ENCODE data around the gene FPR3.
"Not testable (repeated sequence)": the region's sequence is repeated elsewhere in the genome, so short reads cannot be mapped to it uniquely, and the experiment has no call there.

The FPR3 gene, protein sequence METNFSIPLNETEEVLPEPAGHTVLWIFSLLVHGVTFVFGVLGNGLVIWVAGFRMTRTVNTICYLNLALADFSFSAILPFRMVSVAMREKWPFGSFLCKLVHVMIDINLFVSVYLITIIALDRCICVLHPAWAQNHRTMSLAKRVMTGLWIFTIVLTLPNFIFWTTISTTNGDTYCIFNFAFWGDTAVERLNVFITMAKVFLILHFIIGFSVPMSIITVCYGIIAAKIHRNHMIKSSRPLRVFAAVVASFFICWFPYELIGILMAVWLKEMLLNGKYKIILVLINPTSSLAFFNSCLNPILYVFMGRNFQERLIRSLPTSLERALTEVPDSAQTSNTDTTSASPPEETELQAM

DNA sequence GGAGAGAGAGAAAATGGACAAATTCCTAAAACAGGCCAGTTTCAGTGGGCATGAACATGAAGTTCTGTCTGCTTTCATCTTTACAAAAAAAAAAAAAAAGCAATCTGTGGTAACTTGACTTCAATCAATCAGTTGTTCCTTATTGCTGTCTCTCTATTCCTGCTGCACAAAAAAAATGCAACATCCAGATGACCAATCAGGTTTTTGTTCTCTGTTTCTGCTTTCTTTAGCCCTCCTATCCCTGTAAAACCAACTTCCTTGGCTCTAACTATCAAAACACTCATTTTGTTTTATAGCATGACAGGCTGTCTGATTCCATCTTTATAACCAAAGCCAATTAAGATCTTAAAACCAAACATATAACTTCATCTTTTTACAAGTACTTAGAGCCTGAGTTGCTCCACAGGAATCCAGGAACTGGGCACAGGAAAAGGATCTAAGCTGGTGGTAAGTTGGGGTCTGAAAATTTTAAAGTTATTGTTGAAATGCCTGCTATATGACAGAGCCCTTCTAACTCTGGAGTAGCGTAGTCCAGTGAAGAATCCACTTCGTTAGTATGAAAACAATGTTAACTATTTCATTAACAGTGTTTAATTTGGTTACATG lies at the start of gene FPR3:
Gene FPR3 (plus strand): TSS at position 273 of the 606 bp plus-strand sequence. CDS start 28,592 bp downstream, outside the sequence.
- peaks cover 22 to 25% of the 10 kb centered on the region in 2 donors for H3K9me3 Mint-ChIP-seq
- peaks cover 29% of the 10 kb centered on the region for H3K27me3 Mint-ChIP-seq
- DNase-seq (no peak), ATAC-seq (no peak)
- H3K4me1 Mint-ChIP-seq = no peaks in the 10 kb centered on the region
- H3K27ac Mint-ChIP-seq = peak within 1 kb of the TSS in 1 of 2 donors; percentile 0
- H3K4me3 Mint-ChIP-seq = no peak within 1 kb of the TSS

DNA sequence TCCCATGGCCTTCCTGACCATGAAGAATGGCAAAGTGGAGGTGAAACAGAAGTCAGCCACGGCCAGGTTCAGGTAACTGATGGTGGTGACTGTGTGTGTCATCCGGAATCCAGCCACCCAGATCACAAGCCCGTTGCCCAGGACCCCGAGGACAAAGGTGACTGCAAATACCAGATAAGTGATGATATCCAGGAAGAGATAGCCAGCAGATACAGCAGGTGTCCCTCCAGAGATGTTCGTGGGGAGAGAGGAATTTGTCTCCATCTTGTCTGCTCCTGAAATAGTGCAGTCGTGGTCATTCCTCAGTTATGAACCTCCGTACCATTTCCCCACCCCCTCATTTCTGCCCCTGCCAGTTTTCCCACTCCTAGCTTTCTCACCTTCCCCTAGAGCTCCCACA lies 48.2 kb upstream of the FPR3 start:
- Mint-ChIP-seq H3K9me3 (no peaks in the 10 kb centered on the region), H3K27me3 (peaks cover 14% of the 10 kb centered on the region), H3K4me3 (no peak overlapping the region), H3K4me1 (no peaks in the 10 kb centered on the region), H3K27ac (no peak overlapping the region)
- no peak for DNase-seq
- no peak for ATAC-seq

DNA sequence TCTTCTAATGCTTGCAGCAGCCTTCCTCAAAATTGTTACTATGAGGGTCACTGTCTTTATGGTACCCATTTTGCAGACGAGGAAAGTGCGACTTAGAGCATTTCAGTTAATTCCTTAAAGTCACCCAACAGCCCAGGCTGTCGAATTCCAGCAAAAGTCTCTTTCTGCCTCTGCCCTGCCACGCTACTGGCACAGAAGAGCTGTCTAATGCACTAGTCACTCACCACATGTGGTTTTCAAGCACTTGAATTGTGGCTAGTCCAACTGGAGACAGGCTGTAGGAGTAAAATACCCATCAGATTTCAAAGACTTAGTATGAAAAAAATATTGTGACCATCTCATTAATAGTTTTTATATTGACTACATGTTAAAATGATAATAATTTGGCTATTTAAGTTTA lies 45.0 kb upstream of the FPR3 start:
- H3K9me3 Mint-ChIP-seq = no peaks in the 10 kb centered on the region

DNA sequence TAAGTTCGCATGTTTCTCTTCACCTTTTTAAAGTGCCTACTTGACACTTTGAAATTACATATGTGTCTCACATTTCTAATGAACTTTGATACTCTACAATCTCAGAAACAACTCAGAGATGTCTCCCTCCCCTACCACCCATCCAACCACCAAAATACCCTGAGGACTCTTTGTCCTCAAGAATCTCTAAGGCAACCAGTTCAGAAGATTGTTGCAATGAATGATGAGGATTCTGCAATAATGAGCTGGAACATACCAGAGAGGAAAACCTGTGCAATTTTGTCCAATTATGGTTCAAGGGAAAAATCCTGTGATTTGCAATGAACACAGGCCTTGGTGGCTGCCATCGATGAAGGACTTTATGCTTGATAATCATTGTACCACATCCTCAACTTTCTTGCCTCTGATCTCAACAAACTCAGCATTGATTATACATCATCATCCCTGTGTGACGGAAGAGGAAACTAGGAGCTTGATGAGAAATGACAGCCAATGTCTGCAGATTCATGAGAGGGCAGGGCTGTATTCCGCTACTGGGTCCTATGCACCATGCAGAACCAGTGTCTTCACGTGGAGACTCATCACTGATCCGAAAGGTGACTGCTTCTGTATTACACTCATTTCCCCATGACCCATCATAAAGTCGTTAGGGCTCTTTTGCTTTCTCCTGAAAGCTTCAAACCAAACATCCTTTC lies 44.4 kb upstream of the FPR3 start:
- no peaks in the 10 kb centered on the region for H3K4me1 Mint-ChIP-seq
- no peaks in the 10 kb centered on the region for H3K9me3 Mint-ChIP-seq
- H3K4me3 Mint-ChIP-seq = no peak overlapping the region
- DNase-seq (no peak), ATAC-seq (no peak)
- H3K27ac Mint-ChIP-seq = no peak overlapping the region
- peaks cover 3% of the 10 kb centered on the region for H3K27me3 Mint-ChIP-seq

More for the DNA sequence above, 45.0 kb upstream of the FPR3 start:
- ATAC-seq (no peak), DNase-seq (no peak)
- no peaks in the 10 kb centered on the region for H3K4me1 Mint-ChIP-seq
- no peak overlapping the region for H3K4me3 Mint-ChIP-seq
- H3K27me3 Mint-ChIP-seq = no peaks in the 10 kb centered on the region
- H3K27ac Mint-ChIP-seq = no peak overlapping the region

DNA sequence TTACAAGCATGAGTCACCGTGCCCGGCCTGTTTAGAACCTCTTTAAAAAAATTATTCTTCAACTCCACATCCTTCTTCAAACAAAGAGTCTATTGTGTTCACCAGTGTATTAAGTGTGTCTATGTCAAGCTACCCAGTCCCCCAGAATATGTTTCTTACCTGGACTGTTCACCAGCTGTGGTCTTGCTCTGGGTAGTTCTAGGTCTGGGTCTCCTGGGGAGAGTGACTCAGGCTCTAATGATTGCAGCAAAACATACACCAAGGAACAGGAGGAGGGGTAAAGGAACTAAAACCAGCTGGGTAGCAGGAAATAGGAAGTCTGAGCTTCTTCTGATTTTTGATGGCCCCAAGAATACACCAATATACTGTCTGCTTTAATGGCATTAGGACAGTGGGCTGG lies 43.3 kb upstream of the FPR3 start, which contains the start of gene FPR1:
Gene FPR1 (minus strand): TSS at position 224 of the 400 bp plus-strand sequence. CDS start 4,884 bp downstream, outside the sequence.
- Mint-ChIP-seq H3K4me1 (no peaks in the 10 kb centered on the region), H3K27me3 (peaks cover 14% of the 10 kb centered on the region), H3K27ac (no peak within 1 kb of the TSS), H3K4me3 (no peak within 1 kb of the TSS), H3K9me3 (peaks cover 3 to 4% of the 10 kb centered on the region in 2 donors)
- no peak for DNase-seq
- no peak for ATAC-seq

DNA sequence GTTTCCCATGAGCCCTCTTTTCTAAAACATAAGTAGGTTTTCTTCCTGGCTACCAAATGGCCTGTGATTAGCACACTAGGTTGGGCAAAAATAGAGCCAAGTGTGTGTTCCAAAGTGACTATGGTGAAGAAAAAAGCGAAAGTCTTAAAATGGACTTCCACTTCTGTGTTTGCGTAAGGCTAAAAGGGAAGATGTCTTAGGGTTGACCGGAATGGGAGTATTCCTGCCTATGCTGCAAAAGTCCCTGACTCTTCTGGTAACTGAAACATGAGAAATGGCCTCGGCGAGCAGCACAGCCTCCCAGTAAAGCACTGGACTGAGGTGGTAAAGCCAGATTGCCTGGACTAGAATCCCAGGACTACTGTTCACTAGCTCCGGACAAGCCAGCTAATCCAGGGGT lies 40.8 kb upstream of the FPR3 start:
- DNase-seq = no peak
- no peak for ATAC-seq
- no peak overlapping the region for H3K27ac Mint-ChIP-seq
- H3K27me3 Mint-ChIP-seq = peaks cover 19% of the 10 kb centered on the region
- H3K4me1 Mint-ChIP-seq = no peaks in the 10 kb centered on the region
- H3K9me3 Mint-ChIP-seq = peaks cover 4 to 7% of the 10 kb centered on the region in 2 donors
- no peak overlapping the region for H3K4me3 Mint-ChIP-seq

DNA sequence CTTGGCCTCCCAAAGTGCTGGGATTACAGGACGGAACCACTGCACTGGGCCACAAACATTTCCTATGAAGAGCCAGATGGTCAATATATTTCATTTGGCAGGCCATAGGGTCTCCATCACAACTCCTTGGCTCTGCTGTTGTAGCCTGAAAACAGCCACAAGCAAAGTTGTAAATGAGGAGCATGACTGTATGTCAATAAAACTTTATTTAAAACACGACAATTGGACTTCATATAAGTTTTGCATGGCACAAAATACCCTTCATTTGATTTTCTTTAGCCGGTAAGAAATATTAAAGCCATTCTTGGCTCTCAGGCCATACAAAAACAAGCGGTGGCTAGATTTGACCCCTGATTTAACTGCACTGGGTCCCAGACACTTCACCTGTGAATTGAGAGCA lies 40.2 kb upstream of the FPR3 start:
- Mint-ChIP-seq H3K27ac (no peak overlapping the region), H3K4me1 (no peaks in the 10 kb centered on the region), H3K27me3 (peaks cover 19% of the 10 kb centered on the region), H3K9me3 (peaks cover 4 to 7% of the 10 kb centered on the region in 2 donors), H3K4me3 (no peak overlapping the region)
- DNase-seq (no peak), ATAC-seq (no peak)

DNA sequence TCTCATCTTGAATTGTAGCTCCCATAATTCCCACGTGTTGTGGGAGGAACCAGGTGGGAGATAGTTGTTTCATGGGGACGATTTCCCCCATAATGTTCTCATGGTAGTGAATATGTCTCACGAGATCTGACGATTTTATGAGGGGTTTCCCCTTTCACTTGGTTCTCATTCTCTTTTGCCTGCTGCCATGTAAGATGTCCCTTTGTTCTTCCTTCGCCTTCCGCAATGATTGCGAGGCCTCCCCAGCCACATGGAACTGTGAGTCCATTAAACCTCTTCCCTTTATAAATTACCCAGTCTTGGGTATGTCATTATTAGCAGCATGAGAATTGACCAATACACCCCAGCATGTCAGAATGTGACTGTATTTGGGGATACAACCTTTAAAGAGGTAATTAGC lies 39.4 kb upstream of the FPR3 start:
- Mint-ChIP-seq H3K27me3 (peaks cover 19% of the 10 kb centered on the region), H3K4me3 (no peak overlapping the region), H3K27ac (no peak overlapping the region), H3K9me3 (peaks cover 4 to 7% of the 10 kb centered on the region in 2 donors), H3K4me1 (no peaks in the 10 kb centered on the region)
- DNase-seq (no peak), ATAC-seq (no peak)

DNA sequence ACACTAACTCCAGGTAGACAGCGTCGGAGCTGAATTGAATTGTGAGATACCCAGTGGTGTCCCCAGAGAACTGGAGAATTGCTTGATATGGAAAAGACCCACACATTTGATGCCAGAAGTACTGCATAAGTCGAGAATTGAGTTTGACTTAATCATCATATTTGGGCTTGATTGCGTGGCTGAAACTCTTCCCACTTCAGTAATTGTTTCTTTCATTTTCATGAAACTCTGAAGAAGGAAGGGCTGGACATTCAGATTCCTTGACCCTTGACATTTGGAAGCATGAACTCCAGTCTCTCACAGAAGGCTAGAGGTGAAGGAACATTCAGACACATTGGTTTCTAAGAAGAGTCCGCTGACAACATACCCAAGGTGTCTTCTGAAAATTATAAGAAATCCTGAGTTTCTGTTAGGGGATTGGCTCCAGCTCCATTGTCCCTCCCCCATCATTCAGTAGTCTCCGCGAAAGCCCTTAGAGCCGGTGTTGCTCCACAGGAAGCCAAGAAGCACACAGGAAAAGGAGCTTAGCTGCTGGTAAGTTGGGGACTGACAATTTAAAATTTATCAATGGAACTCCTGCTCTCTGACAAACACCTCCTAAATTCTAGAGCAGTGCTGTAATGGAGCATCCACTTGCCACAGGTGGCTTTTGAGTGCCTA lies 34.1 kb upstream of the FPR3 start, which contains the start of gene FPR2:
Gene FPR2 (plus strand): TSS at position 484 of the 660 bp plus-strand sequence. CDS start 7,479 bp downstream, outside the sequence.
- H3K4me1 Mint-ChIP-seq = no peaks in the 10 kb centered on the region
- H3K9me3 Mint-ChIP-seq = peaks cover 4 to 15% of the 10 kb centered on the region in 2 donors
- no peak for ATAC-seq
- no peak within 1 kb of the TSS for H3K4me3 Mint-ChIP-seq
- H3K27me3 Mint-ChIP-seq = peaks cover 52% of the 10 kb centered on the region
- peak within 1 kb of the TSS in 1 of 2 donors; percentile 22 for H3K27ac Mint-ChIP-seq
- no peak for DNase-seq

DNA sequence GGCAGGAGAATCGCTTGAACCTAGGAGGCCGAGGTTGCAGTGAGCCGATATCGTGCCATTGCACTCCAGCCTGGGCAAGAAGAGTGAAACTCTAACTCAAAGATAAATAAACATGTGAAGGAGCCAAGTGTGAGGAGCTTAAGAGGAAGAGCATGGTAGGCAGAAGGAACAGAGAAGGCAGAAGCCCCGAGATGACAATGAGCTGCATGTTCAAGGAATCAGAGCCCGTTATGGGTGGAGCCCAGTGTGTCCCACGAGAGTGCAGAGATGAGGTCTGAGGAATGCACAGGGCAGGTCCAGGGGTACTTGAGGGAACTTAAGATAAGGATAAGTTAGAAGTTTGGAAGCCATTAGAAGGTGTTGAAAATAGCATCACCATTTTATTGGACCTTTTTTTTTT lies 33.3 kb upstream of the FPR3 start:
- peak overlapping the region in 1 of 2 donors; percentile 22 for H3K27ac Mint-ChIP-seq
- peaks cover 0 to 12% of the 10 kb centered on the region in 2 donors for H3K9me3 Mint-ChIP-seq
- H3K4me1 Mint-ChIP-seq = no peaks in the 10 kb centered on the region
- no peak for DNase-seq
- ATAC-seq = no peak
- H3K27me3 Mint-ChIP-seq = peaks cover 44% of the 10 kb centered on the region
- H3K4me3 Mint-ChIP-seq = no peak overlapping the region

DNA sequence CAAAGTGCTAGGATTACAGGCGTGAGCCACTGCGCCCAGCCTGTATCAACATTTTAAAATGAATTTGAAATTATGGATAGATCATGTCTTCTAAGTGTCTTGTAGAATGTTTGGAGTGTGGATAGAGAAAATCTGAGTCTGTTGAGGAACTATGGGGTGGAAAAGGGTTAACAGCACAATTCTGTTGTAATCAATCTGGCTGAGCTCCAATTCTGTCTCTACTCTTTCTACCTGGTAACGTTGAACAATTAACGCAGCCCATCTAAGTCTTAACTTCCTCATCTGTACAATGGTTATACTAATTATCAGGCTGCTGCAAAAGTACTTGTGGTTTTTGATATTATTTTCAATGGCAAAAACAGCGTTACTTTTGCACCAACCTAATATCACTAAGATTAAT lies 29.9 kb upstream of the FPR3 start:
- H3K4me3 Mint-ChIP-seq = no peak overlapping the region
- ATAC-seq (no peak), DNase-seq (no peak)
- peaks cover 51% of the 10 kb centered on the region for H3K27me3 Mint-ChIP-seq
- H3K27ac Mint-ChIP-seq = no peak overlapping the region
- no peaks in the 10 kb centered on the region for H3K4me1 Mint-ChIP-seq
- peaks cover 0 to 16% of the 10 kb centered on the region in 2 donors for H3K9me3 Mint-ChIP-seq

DNA sequence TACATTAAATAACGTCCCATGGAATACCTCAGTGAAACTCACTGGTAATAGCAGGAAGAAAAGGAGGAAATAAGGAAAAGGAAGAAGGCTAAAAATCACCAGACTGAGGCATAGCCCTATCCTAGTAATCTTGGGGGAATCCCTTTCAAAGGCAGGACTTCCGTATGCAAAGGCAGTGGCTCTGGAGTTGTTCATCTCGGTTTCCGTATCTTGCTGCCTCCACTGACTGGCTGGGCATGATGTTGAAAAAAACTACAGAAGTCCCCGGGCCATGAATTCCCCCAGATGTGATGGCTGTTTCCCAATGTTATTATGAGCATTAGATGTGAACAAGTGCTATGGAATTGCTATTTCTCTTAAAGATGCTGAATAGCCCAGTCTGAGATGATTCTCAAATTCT lies 28.5 kb upstream of the FPR3 start:
- peaks cover 54% of the 10 kb centered on the region for H3K27me3 Mint-ChIP-seq
- DNase-seq (no peak), ATAC-seq (no peak)
- no peak overlapping the region for H3K4me3 Mint-ChIP-seq
- H3K4me1 Mint-ChIP-seq = no peaks in the 10 kb centered on the region
- no peak overlapping the region for H3K27ac Mint-ChIP-seq
- peaks cover 0 to 16% of the 10 kb centered on the region in 2 donors for H3K9me3 Mint-ChIP-seq

DNA sequence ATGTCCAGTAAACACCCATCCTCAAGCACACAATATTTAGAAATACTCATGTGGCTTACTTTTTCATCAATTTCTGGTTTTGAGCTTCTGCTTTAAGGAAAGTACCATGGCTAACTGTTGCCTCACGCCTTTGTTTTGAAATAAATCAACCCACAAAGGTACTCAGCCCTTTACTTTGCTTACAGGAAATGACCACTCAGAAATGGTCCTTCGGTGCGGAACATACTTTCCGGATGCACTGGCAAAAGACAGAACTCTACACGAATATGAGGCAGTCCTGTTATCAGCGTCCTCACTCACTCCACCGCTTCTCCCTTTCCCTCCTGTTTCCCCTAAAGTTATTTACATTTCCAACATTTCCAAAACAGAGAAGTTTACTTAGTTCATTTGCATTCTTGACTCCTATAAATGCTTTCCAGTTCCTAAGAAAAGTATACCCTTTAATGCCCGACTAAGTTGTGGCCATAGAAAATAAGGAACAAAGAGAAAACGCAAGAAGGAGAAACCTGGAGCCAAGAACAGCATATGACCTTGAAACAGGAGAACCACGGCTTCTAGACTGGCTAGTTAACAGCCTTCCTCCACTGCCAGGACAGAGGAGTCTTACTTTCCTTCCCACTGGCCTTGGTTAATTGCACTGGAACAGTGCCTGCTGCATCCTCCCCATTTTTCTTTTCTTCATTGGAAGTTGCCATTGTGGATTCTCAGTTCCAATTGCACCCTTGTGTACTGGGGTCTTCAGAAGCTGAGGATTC lies 23.4 kb upstream of the FPR3 start:
- H3K4me1 Mint-ChIP-seq = no peaks in the 10 kb centered on the region
- H3K27me3 Mint-ChIP-seq = peaks cover 60% of the 10 kb centered on the region
- peaks cover 7 to 16% of the 10 kb centered on the region in 2 donors for H3K9me3 Mint-ChIP-seq
- DNase-seq (no peak), ATAC-seq (no peak)
- no peak overlapping the region for H3K27ac Mint-ChIP-seq
- no peak overlapping the region for H3K4me3 Mint-ChIP-seq

DNA sequence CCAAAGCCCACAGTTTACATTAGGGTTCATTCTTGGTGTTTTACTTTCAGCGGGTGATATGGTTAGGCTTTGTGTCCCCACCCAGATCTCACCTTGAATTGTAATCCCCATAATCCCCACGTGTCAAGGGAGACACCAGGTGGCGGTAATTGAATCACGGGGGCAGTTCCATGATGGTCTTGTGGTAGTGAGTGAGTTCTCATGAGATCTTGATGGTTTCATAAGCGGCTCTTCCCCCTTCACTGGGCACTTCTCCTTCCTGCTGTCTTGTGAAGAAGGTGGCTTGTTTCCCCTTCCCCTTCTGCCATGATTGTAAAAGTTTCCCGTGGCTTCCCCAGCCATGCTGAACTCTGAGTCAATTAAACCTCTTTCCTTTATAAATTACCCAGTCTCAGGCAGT lies 22.0 kb upstream of the FPR3 start:
- DNase-seq (no peak), ATAC-seq (no peak)
- Mint-ChIP-seq H3K9me3 (peaks cover 7 to 16% of the 10 kb centered on the region in 2 donors), H3K27me3 (peaks cover 74% of the 10 kb centered on the region), H3K4me3 (no peak overlapping the region), H3K27ac (no peak overlapping the region), H3K4me1 (no peaks in the 10 kb centered on the region)

DNA sequence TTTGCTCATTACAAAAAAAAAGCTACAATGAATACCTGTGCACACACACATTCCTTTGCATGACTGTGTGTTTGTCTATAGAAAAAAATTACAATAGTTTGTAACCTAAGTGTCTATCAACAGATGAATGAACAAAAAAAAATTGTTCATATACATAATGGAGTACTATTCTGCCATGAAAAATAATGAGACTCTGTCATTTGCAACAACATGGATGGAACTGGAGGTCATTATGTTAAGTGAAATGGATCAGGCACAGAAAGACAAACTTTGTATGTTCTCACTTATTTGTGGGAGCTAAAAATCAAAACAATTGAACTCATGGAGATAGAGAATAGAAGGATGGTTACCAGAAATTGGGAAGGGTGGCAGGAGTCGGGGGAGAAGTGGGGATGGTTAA lies 18.4 kb upstream of the FPR3 start:
- DNase-seq, H3K9me3 Mint-ChIP-seq, H3K27ac Mint-ChIP-seq, ATAC-seq, H3K4me1 Mint-ChIP-seq, H3K4me3 Mint-ChIP-seq: not testable (repeated sequence)
- H3K27me3 Mint-ChIP-seq = peaks cover 84% of the 10 kb centered on the region
